IMR-90 (cell line): Measurements from ENCODE around the gene MDFI. TPM values are rescaled to one million over a fixed set of nuclear protein-coding genes. Genes with fewer than 3 reads are reported as not detected.

Experiments used
- ATAC-seq: fragments of 200-7000 bp; cut with Tn5 transposase; 2 replicates; pipeline ENCODE4 v1.9.1; 2020; ENCODE audit warnings: low read depth, mild to moderate bottlenecking, moderate library complexity
- BruUV-seq: library from RNA; stranded (reverse); fragments of 400-500 nt; replicated peaks from 2 replicates; lab custom pipeline; 2021; lab: Mats Ljungman, UMichigan
- CTCF ChIA-PET: fragments of 300-600 bp; formaldehyde crosslinking; extraction: SDS; loops from one replicate; lab custom pipeline; 2021; ENCODE audit warnings: antibody characterized with exemption; lab: Yijun Ruan, JAX
- POLR2A ChIA-PET: fragments of 300-600 bp; sonication (Branson Sonifier 250); formaldehyde crosslinking; loops from one replicate; lab custom pipeline; 2022; ENCODE audit warnings: antibody characterized with exemption; ENCODE audit not compliant: unreplicated experiment; lab: Charles Lee
- DNase-seq: peaks from one replicate; pipeline ENCODE4 v3.0.0; 2013
- H2AFZ ChIP-seq: replicated peaks from 2 replicates; pipeline ENCODE3; 2013; ENCODE audit warnings: low read length, mild to moderate bottlenecking; ENCODE audit not compliant: poor library complexity
- H2AK5ac ChIP-seq: 2 replicates; pipeline ENCODE4 v1.6.1; 2013; ENCODE audit warnings: low read depth, low read length, inconsistent platforms
- H2AK9ac ChIP-seq: replicated peaks from 2 replicates; pipeline ENCODE3; 2013; ENCODE audit warnings: mild to moderate bottlenecking, low read depth, low read length, moderate library complexity; ENCODE audit not compliant: poor library complexity
- H2BK120ac ChIP-seq: 2 replicates; pipeline ENCODE4 v1.6.1; 2013; ENCODE audit warnings: low read depth, low read length, inconsistent platforms
- H2BK15ac ChIP-seq: 3 replicates; pipeline ENCODE4 v1.6.1; 2013; ENCODE audit warnings: low read depth, low read length, inconsistent platforms
- H2BK20ac ChIP-seq: 2 replicates; pipeline ENCODE4 v1.6.1; 2013; ENCODE audit warnings: low read depth, mild to moderate bottlenecking, inconsistent platforms, low read length, moderate library complexity
- H2BK5ac ChIP-seq: 2 replicates; pipeline ENCODE4 v1.6.1; 2013; ENCODE audit warnings: mild to moderate bottlenecking, low read depth, low read length, inconsistent platforms; ENCODE audit not compliant: poor library complexity, severe bottlenecking
- H3K14ac ChIP-seq: replicated peaks from 2 replicates; pipeline ENCODE4 v1.6.1; 2013; ENCODE audit warnings: low read depth, low read length, inconsistent platforms
- H3K18ac ChIP-seq: 2 replicates; pipeline ENCODE4 v1.6.1; 2013; ENCODE audit warnings: low read depth, low read length, control low read depth
- H3K23ac ChIP-seq: 2 replicates; pipeline ENCODE4 v1.6.1; 2013; ENCODE audit warnings: low read depth, low read length, inconsistent platforms
- H3K27ac ChIP-seq: 2 replicates; pipeline ENCODE4 v1.5.1; 2013; ENCODE audit warnings: mild to moderate bottlenecking, control low read depth, low read length; ENCODE audit not compliant: insufficient read depth
- H3K27me3 ChIP-seq: 2 replicates; pipeline ENCODE4 v1.6.1; 2013; ENCODE audit warnings: low read length; ENCODE audit not compliant: control insufficient read depth, insufficient read depth
- H3K36me3 ChIP-seq: 2 replicates; pipeline ENCODE4 v1.6.1; 2013; ENCODE audit warnings: low read length, mixed read lengths; ENCODE audit not compliant: control insufficient read depth, insufficient read depth
- H3K4ac ChIP-seq: 2 replicates; pipeline ENCODE4 v1.6.1; 2013; ENCODE audit warnings: low read depth, low read length, inconsistent platforms
- H3K4me1 ChIP-seq: 2 replicates; pipeline ENCODE4 v1.6.1; 2013; ENCODE audit warnings: low read length, mixed read lengths; ENCODE audit not compliant: control insufficient read depth, insufficient read depth
- H3K4me2 ChIP-seq: 2 replicates; pipeline ENCODE4 v1.6.1; 2013; ENCODE audit warnings: low read depth, mild to moderate bottlenecking, control low read depth, low read length, moderate library complexity
- H3K4me3 ChIP-seq: 2 replicates; pipeline ENCODE4 v1.5.1; 2013; ENCODE audit warnings: low read depth, mild to moderate bottlenecking, control low read depth, low read length, moderate library complexity; ENCODE audit not compliant: insufficient read depth
- H3K56ac ChIP-seq: 2 replicates; pipeline ENCODE4 v1.6.1; 2013; ENCODE audit warnings: low read length, inconsistent platforms; ENCODE audit not compliant: insufficient read depth; ENCODE audit errors: extremely low read depth
- H3K79me1 ChIP-seq, 2 experiments: 2 replicates each; pipeline ENCODE4 v1.6.1; 2013; ENCODE audit warnings: low read length in 2 of 2, inconsistent platforms in 1 of 2, low read depth in 1 of 2
- H3K9ac ChIP-seq: 2 replicates; pipeline ENCODE4 v1.6.1; 2013; ENCODE audit warnings: low read depth, low read length, control low read depth
- H3K9me1 ChIP-seq: 2 replicates; pipeline ENCODE4 v1.6.1; 2013; ENCODE audit warnings: low read length, inconsistent platforms; ENCODE audit not compliant: insufficient read depth
- H3K9me3 ChIP-seq: 2 replicates; pipeline ENCODE4 v1.6.1; 2013; ENCODE audit warnings: low read length; ENCODE audit not compliant: control insufficient read depth, insufficient read depth
- H4K20me1 ChIP-seq: 2 replicates; pipeline ENCODE4 v1.6.1; 2013; ENCODE audit warnings: low read length, inconsistent platforms; ENCODE audit not compliant: insufficient read depth
- H4K5ac ChIP-seq: 2 replicates; pipeline ENCODE4 v1.6.1; 2013; ENCODE audit warnings: mild to moderate bottlenecking, low read depth, low read length, control low read depth
- H4K8ac ChIP-seq, 2 experiments: 2 replicates each; pipeline ENCODE4 v1.6.1; 2013; ENCODE audit warnings: low read depth in 2 of 2, low read length in 2 of 2, control low read depth in 1 of 2, inconsistent platforms in 1 of 2
- H4K91ac ChIP-seq: 2 replicates; pipeline ENCODE4 v1.6.1; 2013; ENCODE audit warnings: low read depth, low read length, inconsistent platforms; ENCODE audit not compliant: insufficient read depth
- BHLHE40 ChIP-seq: fragments of 150-350 bp; IDR thresholded peaks from 2 replicates; pipeline ENCODE4 v1.6.1; 2016; ENCODE audit warnings: mild to moderate bottlenecking, low read depth, low read length
- CEBPB ChIP-seq: IDR thresholded peaks from 2 replicates; pipeline ENCODE4 v1.6.1; 2012; ENCODE audit warnings: low read depth, low read length, improper control_type of control experiment
- CHD1 ChIP-seq: IDR thresholded peaks from 2 replicates; pipeline ENCODE4 v1.6.1; 2012; ENCODE audit warnings: low read depth, low read length, improper control_type of control experiment
- FOS ChIP-seq: fragments of 150-350 bp; IDR thresholded peaks from 2 replicates; pipeline ENCODE4 v1.6.1; 2016; ENCODE audit warnings: low read depth, low read length
- MAFK ChIP-seq: IDR thresholded peaks from 2 replicates; pipeline ENCODE4 v1.6.1; 2012; ENCODE audit warnings: low read depth, low read length, improper control_type of control experiment
- MAZ ChIP-seq: IDR thresholded peaks from 2 replicates; pipeline ENCODE4 v1.6.1; 2012; ENCODE audit warnings: low read depth, mild to moderate bottlenecking, low read length, improper control_type of control experiment, moderate library complexity, borderline replicate concordance
- POLR2A ChIP-seq: IDR thresholded peaks from 2 replicates; pipeline ENCODE4 v1.6.1; 2012; ENCODE audit warnings: mild to moderate bottlenecking, low read depth, low read length
- RAD21 ChIP-seq: IDR thresholded peaks from 2 replicates; pipeline ENCODE4 v1.6.1; 2012; ENCODE audit warnings: low read length, improper control_type of control experiment
- RCOR1 ChIP-seq: IDR thresholded peaks from 2 replicates; pipeline ENCODE4 v1.6.1; 2012; ENCODE audit warnings: mild to moderate bottlenecking, low read length, improper control_type of control experiment; ENCODE audit not compliant: insufficient replicate concordance
- RFX5 ChIP-seq: IDR thresholded peaks from 2 replicates; pipeline ENCODE4 v1.8.0; 2012; ENCODE audit warnings: low read depth, mild to moderate bottlenecking, low read length, moderate library complexity
- SMC3 ChIP-seq: fragments of 150-350 bp; IDR thresholded peaks from 2 replicates; pipeline ENCODE4 v1.6.1; 2016; ENCODE audit warnings: low read depth, mild to moderate bottlenecking, antibody characterized with exemption, low read length, moderate library complexity
- WGBS, 2 experiments: methylation state at CpG; one replicate each; pipeline versions ENCODE4 v1.1.5 to v1.1.7; 2013; ENCODE audit warnings: missing lambda C conversion rate in 2 of 2; ENCODE audit not compliant: insufficient read length in 1 of 2; ENCODE audit errors: extremely low coverage in 2 of 2; 5-methylcytosine and 5-hydroxymethylcytosine counted together
- dilution Hi-C: fragments of 300-500 bp; cut with HindIII; formaldehyde crosslinking; loops from one replicate; pipeline ENCODE4 v1.14.3; 2018; ENCODE audit warnings: low sequenced_read_pairs; ENCODE audit not compliant: unreplicated experiment
- in situ Hi-C: fragments of 300-500 bp; cut with MboI; formaldehyde crosslinking; loops from 3 replicates; pipeline ENCODE4 v1.14.3; 2019; ENCODE audit warnings: low sequenced_read_pairs, inconsistent platforms, mixed read lengths
- intact Hi-C: fragments of 100-400 bp; cut with micrococcal nuclease; formaldehyde crosslinking; loops from 2 replicates; pipeline ENCODE4 v1.10.0; 2022
- polyA plus RNA-seq, 3 experiments: library from polyadenylated mRNA; depleted of rRNA; stranded (reverse); fragments of >200 nt; gene quantifications; 2 replicates each; pipeline ENCODE4 v1.2.3, GENCODE V29; 2012; ENCODE audit warnings: low replicate concordance in 1 of 3
- total RNA-seq: library from RNA; depleted of rRNA; stranded (reverse); fragments of >200 nt; gene quantifications from 2 replicates; pipeline ENCODE4 v1.2.3, GENCODE V29; 2012
- TF ChIP-seq, protein P1 (sequence below): fragments of 150-350 bp; IDR thresholded peaks from 2 replicates; pipeline ENCODE4 v1.6.1; 2017; ENCODE audit warnings: mild to moderate bottlenecking, antibody characterized with exemption, low read length, low read depth
- TF ChIP-seq, protein P2 (sequence below): conservative IDR thresholded peaks from 2 replicates; pipeline ENCODE4 v1.5.1; 2012; ENCODE audit warnings: mild to moderate bottlenecking, low read depth, low read length, improper control_type of control experiment
- TF ChIP-seq, protein P3 (sequence below): fragments of 150-350 bp; IDR thresholded peaks from 2 replicates; pipeline ENCODE4 v1.6.1; 2016; ENCODE audit warnings: low read depth, mild to moderate bottlenecking, low read length, moderate library complexity, borderline replicate concordance

MDFI gene
- total and polyA plus RNA-seq, 2 of the 4 experiments (the other 2 are of a cell fraction) = 0.18 to 0.29 TPM

DNA sequence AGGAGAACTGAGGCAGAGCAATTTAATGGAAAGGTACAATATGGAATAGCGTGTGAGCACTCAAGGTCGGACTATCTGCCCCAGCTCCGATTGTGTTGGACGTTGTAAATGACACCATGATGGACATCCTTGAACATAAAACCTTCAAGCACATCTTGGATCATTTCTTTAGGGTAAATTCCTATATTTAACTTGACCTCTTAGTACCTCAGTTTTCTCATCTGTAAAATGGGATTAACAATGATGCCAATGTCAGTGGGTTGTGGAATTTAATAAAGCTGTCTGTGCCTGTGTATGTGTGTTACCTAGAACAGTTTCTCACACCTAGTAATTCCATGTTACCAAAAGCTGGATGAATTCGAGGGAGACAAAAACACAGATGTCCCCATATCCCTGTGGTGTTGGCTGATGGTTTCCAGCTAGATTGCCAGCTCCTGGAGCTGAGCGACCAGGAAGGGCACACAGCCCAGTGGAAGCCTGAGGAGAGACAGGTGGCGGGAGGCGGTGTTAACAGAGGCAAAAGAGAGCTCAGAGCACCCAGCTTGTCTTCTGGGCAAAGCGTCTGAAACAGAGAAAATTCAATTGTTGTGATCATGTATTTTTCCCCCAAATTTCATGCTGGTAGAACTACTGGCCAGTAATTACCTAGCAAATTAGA is 32.6 kb downstream of the MDFI start:
- peaks cover 2% of the 10 kb centered on the region; the same call in 1 of the 2 replicates for H3K9me3 ChIP-seq
- CTCF ChIA-PET = interaction anchor here (1.0 kb wide), 1 partner anchor 9 kb away, joined by 3 read pairs; no protein-coding TSS in a partner anchor

More for the DNA sequence above, 32.6 kb downstream of the MDFI start:
- Histone ChIP-seq H2AFZ (no peak overlapping the region), H2BK15ac (no peak overlapping the region), H3K23ac (no peak overlapping the region), H3K36me3 (no peaks in the 10 kb centered on the region), H2BK20ac (no peak overlapping the region), H4K8ac (no peak overlapping the region), H2BK120ac (no peak overlapping the region), H4K5ac (no peak overlapping the region), H2AK5ac (no peak overlapping the region), H4K20me1 (no peaks in the 10 kb centered on the region), H3K9ac (no peak overlapping the region), H3K79me1 (no peaks in the 10 kb centered on the region), H3K56ac (no peak overlapping the region), H3K4me2 (no peak overlapping the region), H3K27me3 (peaks cover 26% of the 10 kb centered on the region), H3K9me1 (no peaks in the 10 kb centered on the region), H3K18ac (no peak overlapping the region), H3K4me1 (no peaks in the 10 kb centered on the region), H3K4ac (no peak overlapping the region), H4K91ac (no peak overlapping the region), H2BK5ac (no peak overlapping the region), H3K27ac (no peak overlapping the region), H3K4me3 (no peak overlapping the region), H2AK9ac (no peak overlapping the region), H3K14ac (no peak overlapping the region)
- BruUV-seq = no TSS peak
- POLR2A ChIA-PET = no interaction called here
- in situ Hi-C loops (no loop called here), intact Hi-C loops (no loop called here), dilution Hi-C loops (no loop called here)
- TF ChIP-seq MAFK (no peak), BHLHE40 (no peak), MAZ (no peak), SMC3 (no peak), RAD21 (no peak), FOS (no peak), POLR2A (no peak), CEBPB (no peak), CHD1 (no peak), RFX5 (no peak), RCOR1 (no peak)
- TF ChIP-seq, protein P1, sequence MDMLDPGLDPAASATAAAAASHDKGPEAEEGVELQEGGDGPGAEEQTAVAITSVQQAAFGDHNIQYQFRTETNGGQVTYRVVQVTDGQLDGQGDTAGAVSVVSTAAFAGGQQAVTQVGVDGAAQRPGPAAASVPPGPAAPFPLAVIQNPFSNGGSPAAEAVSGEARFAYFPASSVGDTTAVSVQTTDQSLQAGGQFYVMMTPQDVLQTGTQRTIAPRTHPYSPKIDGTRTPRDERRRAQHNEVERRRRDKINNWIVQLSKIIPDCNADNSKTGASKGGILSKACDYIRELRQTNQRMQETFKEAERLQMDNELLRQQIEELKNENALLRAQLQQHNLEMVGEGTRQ = no peak
- TF ChIP-seq, protein P2, sequence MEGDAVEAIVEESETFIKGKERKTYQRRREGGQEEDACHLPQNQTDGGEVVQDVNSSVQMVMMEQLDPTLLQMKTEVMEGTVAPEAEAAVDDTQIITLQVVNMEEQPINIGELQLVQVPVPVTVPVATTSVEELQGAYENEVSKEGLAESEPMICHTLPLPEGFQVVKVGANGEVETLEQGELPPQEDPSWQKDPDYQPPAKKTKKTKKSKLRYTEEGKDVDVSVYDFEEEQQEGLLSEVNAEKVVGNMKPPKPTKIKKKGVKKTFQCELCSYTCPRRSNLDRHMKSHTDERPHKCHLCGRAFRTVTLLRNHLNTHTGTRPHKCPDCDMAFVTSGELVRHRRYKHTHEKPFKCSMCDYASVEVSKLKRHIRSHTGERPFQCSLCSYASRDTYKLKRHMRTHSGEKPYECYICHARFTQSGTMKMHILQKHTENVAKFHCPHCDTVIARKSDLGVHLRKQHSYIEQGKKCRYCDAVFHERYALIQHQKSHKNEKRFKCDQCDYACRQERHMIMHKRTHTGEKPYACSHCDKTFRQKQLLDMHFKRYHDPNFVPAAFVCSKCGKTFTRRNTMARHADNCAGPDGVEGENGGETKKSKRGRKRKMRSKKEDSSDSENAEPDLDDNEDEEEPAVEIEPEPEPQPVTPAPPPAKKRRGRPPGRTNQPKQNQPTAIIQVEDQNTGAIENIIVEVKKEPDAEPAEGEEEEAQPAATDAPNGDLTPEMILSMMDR = no peak
- TF ChIP-seq, protein P3, sequence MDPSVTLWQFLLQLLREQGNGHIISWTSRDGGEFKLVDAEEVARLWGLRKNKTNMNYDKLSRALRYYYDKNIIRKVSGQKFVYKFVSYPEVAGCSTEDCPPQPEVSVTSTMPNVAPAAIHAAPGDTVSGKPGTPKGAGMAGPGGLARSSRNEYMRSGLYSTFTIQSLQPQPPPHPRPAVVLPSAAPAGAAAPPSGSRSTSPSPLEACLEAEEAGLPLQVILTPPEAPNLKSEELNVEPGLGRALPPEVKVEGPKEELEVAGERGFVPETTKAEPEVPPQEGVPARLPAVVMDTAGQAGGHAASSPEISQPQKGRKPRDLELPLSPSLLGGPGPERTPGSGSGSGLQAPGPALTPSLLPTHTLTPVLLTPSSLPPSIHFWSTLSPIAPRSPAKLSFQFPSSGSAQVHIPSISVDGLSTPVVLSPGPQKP = no peak
- WGBS, 2 experiments = 14% methylated on average over 1 of the region's 9 CpGs; no CpG with 5 or more reads in 1 of the 2 experiments
- ATAC-seq (no peak), DNase-seq (no peak)
